Type B pancreatic cell (in vitro differentiated cells): ENCODE measurements around the gene POLR3K. TPM values are rescaled to one million over a fixed set of nuclear protein-coding genes. Genes with fewer than 3 reads are reported as not detected.

ENCODE experiments used
- DNase-seq: peaks from one replicate; pipeline ENCODE4 v3.0.0; 2021; ENCODE audit warnings: mixed read lengths; ENCODE audit not compliant: unreplicated experiment; ENCODE audit errors: extremely low spot score
- H3K27ac Mint-ChIP-seq: 2 replicates; pipeline ENCODE4 v1.8.0; 2021; ENCODE audit warnings: mild to moderate bottlenecking, mixed read lengths
- H3K27me3 Mint-ChIP-seq: 2 replicates; pipeline ENCODE4 v1.8.0; 2021; ENCODE audit warnings: mixed read lengths
- H3K36me3 Mint-ChIP-seq: 2 replicates; pipeline ENCODE4 v1.8.0; 2021; ENCODE audit warnings: mixed read lengths
- H3K4me1 Mint-ChIP-seq: one replicate; pipeline ENCODE4 v1.8.0; 2021; ENCODE audit warnings: mixed read lengths; ENCODE audit not compliant: unreplicated experiment
- H3K4me3 Mint-ChIP-seq: 2 replicates; pipeline ENCODE4 v1.8.0; 2021; ENCODE audit warnings: mild to moderate bottlenecking, mixed read lengths
- H3K9me3 Mint-ChIP-seq: 2 replicates; pipeline ENCODE4 v1.8.0; 2021; ENCODE audit warnings: mixed read lengths
- total RNA-seq: library from RNA; stranded (reverse); gene quantifications from 2 replicates; pipeline ENCODE4 v1.2.1, GENCODE V29; 2021; ENCODE audit warnings: low replicate concordance
- TF ChIP-seq, protein P1 (sequence below): fragments of 200-600 bp; sonication (generic); conservative IDR thresholded peaks from 2 replicates; pipeline ENCODE4 v1.5.0; 2021; ENCODE audit warnings: antibody characterized with exemption, mild to moderate bottlenecking

The POLR3K gene
- total RNA-seq, 1 donor from 2014 or later = 17.6 TPM

DNA sequence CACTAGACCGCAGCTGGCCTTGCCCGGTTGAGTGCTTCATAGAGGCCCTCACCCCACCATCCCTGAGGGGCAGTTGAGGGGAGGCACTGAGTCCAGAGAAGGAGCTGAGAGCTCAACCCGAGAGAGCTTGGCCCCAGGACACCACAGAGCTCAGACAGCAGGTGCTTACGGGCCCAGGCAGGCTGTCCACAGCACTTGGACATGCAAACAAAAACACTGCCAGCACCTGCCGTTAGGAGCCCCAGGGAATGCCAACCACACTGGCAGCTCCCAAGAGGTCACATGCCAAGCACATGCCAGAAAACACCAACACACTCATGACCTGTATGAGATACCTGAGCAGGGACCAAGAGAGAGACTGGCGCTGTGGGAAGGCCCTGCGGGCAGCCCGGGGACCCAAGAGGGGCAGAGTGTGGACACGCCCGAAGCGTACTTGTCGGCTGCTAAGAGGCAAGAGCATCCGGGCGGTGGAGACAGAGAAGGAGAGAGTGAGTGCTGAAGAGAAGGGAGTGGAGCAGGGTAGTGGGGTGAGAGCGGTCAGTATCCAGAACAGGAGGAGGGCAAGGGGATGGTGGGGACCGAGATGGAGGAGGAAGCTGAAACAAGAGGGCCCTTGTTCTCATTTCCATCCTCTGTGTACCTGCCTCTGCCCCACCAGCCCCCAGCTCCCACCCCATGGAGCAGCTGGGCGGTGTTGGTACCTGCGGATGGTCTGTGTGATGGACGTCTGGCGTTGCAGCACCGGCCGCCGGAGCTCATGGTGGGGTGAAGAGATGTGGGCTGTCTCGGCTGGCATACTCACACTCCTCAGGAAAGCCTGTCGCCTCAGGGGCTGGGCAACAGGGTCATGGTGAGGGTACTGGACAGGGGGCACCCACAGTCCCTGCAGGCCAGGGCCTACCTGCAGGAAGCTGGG, 10.8 kb upstream of the POLR3K start:
- DNase-seq = no peak
- H3K27ac Mint-ChIP-seq = no peak overlapping the region
- H3K9me3 Mint-ChIP-seq = no peaks in the 10 kb centered on the region
- H3K36me3 Mint-ChIP-seq = peaks cover 4% of the 10 kb centered on the region
- H3K27me3 Mint-ChIP-seq = no peaks in the 10 kb centered on the region
- TF ChIP-seq, protein P1, sequence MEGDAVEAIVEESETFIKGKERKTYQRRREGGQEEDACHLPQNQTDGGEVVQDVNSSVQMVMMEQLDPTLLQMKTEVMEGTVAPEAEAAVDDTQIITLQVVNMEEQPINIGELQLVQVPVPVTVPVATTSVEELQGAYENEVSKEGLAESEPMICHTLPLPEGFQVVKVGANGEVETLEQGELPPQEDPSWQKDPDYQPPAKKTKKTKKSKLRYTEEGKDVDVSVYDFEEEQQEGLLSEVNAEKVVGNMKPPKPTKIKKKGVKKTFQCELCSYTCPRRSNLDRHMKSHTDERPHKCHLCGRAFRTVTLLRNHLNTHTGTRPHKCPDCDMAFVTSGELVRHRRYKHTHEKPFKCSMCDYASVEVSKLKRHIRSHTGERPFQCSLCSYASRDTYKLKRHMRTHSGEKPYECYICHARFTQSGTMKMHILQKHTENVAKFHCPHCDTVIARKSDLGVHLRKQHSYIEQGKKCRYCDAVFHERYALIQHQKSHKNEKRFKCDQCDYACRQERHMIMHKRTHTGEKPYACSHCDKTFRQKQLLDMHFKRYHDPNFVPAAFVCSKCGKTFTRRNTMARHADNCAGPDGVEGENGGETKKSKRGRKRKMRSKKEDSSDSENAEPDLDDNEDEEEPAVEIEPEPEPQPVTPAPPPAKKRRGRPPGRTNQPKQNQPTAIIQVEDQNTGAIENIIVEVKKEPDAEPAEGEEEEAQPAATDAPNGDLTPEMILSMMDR = no peak
- no peak overlapping the region for H3K4me3 Mint-ChIP-seq
- peaks cover 11% of the 10 kb centered on the region for H3K4me1 Mint-ChIP-seq

DNA sequence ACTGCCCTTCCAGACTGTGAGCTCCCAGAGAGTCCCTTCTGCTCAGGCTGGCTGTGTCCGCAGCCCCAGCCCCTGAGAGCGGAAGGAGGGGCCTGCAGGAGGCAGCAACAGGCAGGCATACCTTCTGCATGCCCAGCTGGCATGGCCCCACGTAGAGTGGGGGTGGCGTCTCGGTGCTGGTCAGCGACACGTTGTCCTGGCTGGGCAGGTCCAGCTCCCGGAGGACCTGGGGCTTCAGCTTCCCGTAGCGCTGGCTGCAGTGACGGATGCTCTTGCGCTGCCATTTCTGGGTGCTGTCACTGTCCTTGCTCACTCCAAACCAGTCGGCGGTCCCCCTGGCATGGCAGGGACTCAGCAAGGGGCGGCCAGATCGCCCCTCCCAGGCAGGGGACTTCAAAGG, 10.1 kb upstream of the POLR3K start:
- H3K4me3 Mint-ChIP-seq = no peak overlapping the region
- no peaks in the 10 kb centered on the region for H3K27me3 Mint-ChIP-seq
- no peak overlapping the region for H3K27ac Mint-ChIP-seq
- TF ChIP-seq, protein P1 = no peak
- H3K4me1 Mint-ChIP-seq = peaks cover 11% of the 10 kb centered on the region
- H3K36me3 Mint-ChIP-seq = peaks cover 4% of the 10 kb centered on the region
- H3K9me3 Mint-ChIP-seq = no peaks in the 10 kb centered on the region
- DNase-seq = no peak

DNA sequence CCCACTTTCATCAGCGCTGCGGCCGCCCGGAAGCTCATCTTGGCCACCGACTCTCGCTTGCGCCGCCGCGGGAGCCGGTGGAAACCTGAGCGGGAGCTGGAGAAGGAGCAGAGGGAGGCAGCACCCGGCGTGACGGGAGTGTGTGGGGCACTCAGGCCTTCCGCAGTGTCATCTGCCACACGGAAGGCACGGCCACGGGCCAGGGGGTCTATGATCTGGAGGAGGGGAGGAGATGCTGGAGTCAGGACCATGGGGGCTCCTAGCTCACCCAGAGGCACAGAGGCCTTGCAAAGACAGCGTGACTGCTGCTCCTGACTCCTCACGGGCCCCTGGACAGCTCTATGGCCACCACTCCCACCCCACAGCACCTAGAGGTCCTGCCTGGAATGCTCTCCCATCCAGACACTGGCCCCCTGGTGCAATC, 9.6 kb upstream of the POLR3K start:
- Mint-ChIP-seq H3K27me3 (no peaks in the 10 kb centered on the region), H3K36me3 (peaks cover 9% of the 10 kb centered on the region), H3K9me3 (no peaks in the 10 kb centered on the region), H3K4me1 (peaks cover 11% of the 10 kb centered on the region), H3K4me3 (no peak overlapping the region), H3K27ac (no peak overlapping the region)
- TF ChIP-seq, protein P1 = no peak
- no peak for DNase-seq

DNA sequence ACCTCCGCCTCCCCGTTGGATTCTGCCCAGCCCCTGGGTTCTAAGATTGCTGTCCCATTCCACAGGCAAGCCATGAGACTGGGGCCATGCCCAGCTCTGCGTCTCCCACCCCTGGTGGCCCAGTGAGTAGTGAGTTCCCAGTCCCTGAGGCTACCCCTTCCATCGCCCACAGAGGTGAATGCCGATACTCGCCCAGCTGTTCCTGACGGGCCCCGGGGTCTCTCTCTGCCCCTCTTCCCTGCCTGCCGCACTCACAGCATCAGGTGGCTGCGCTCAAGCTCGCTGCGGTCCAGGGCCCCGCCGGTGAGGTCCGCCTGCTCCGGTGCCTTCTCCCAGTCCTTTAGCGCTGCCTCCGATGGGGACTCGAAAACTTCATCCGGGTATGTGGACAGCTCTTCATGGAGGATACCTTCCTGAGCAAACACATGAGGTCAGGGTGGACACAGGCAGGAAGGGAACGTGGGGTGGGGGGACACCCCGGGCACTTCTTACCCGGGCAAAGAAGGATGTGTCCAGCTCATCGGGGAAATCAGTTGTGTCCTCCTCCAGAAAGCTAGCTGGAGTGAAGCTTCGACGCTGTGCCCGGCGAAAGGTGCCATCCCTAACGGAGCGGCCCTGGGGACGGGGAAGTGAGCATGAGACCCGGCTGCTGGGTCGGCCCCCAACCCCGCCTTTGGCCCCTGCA, 9.0 kb upstream of the POLR3K start:
- no peak for DNase-seq
- Mint-ChIP-seq H3K27me3 (no peaks in the 10 kb centered on the region), H3K36me3 (peaks cover 10% of the 10 kb centered on the region), H3K9me3 (no peaks in the 10 kb centered on the region), H3K4me1 (peaks cover 8% of the 10 kb centered on the region), H3K4me3 (no peak overlapping the region), H3K27ac (no peak overlapping the region)
- TF ChIP-seq, protein P1 = no peak

DNA sequence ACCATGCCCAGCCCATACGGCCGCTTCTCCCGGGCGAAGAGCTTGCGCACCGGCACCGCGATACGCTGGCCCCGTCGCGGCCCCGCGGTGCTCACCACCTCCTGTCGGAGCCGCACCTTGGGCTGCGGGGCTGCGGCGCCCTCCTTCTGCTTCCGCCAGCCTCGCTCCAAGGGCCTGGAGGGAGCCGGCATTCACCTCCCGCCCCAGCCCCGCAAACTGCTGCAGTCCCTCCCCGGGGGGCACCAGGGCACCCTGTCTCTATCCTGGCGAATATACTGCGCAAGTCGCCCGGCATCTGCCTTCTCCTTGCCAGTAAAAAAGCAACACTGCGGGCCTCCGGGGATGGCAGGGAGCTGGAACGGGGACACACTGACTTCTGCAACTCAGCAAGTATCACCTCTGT, 8.5 kb upstream of the POLR3K start:
- TF ChIP-seq, protein P1 = no peak
- H3K27me3 Mint-ChIP-seq = no peaks in the 10 kb centered on the region
- H3K36me3 Mint-ChIP-seq = peaks cover 10% of the 10 kb centered on the region
- peaks cover 6% of the 10 kb centered on the region for H3K4me1 Mint-ChIP-seq
- no peak overlapping the region for H3K27ac Mint-ChIP-seq
- DNase-seq = no peak
- H3K9me3 Mint-ChIP-seq = no peaks in the 10 kb centered on the region
- no peak overlapping the region for H3K4me3 Mint-ChIP-seq
